Fibroblast of lung (primary cell): ENCODE measurements around the gene SI. TPM values are rescaled to one million over a fixed set of nuclear protein-coding genes. Genes with fewer than 3 reads are reported as not detected.

ENCODE experiments used
- DNase-seq, 2 donors: peaks; one replicate each; pipeline versions ENCODE4 v3.0.0 to v3.0.0-alpha.2; 2010; ENCODE audit warnings: low read depth in 2 of 2
- H2AFZ ChIP-seq: 2 replicates; pipeline ENCODE4 v1.5.1; 2012; ENCODE audit warnings: low read length, control low read depth, inconsistent platforms
- H3K27ac ChIP-seq: 2 replicates; pipeline ENCODE4 v1.5.1; 2011; ENCODE audit warnings: low read length, control low read depth; ENCODE audit not compliant: insufficient read depth
- H3K27me3 ChIP-seq: 2 replicates; pipeline ENCODE4 v1.5.1; 2011; ENCODE audit warnings: mild to moderate bottlenecking, low read length; ENCODE audit not compliant: control insufficient read depth, insufficient read depth
- H3K36me3 ChIP-seq: 2 replicates; pipeline ENCODE4 v1.5.1; 2011; ENCODE audit warnings: low read length; ENCODE audit not compliant: control insufficient read depth, insufficient read depth
- H3K4me1 ChIP-seq: 2 replicates; pipeline ENCODE4 v1.5.1; 2011; ENCODE audit warnings: low read length; ENCODE audit not compliant: control insufficient read depth, insufficient read depth; ENCODE audit errors: extremely low read depth
- H3K4me2 ChIP-seq: 2 replicates; pipeline ENCODE4 v1.5.1; 2011; ENCODE audit warnings: low read length, control low read depth; ENCODE audit not compliant: insufficient read depth; ENCODE audit errors: extremely low read depth
- H3K4me3 ChIP-seq, 4 experiments: fragments of 200-600 bp in 1 of 4; sonication (generic) in 1 of 4; replicated peaks in 1 of 4; 2 replicates each; pipeline ENCODE4 v1.5.1; 2011 to 2016; ENCODE audit warnings: low read length in 4 of 4, low read depth in 3 of 4, mild to moderate bottlenecking in 3 of 4, control low read depth in 2 of 4, inconsistent platforms in 1 of 4, mixed read lengths in 1 of 4; ENCODE audit not compliant: insufficient read depth in 1 of 4; ENCODE audit errors: control extremely low read depth in 1 of 4
- H3K79me2 ChIP-seq: 2 replicates; pipeline ENCODE4 v1.5.1; 2012; ENCODE audit warnings: mild to moderate bottlenecking, low read length, inconsistent platforms; ENCODE audit not compliant: control insufficient read depth, insufficient read depth
- H3K9ac ChIP-seq: 2 replicates; pipeline ENCODE4 v1.5.1; 2011; ENCODE audit warnings: mild to moderate bottlenecking, low read length, control low read depth; ENCODE audit not compliant: insufficient read depth
- H3K9me3 ChIP-seq: 2 replicates; pipeline ENCODE4 v1.5.1; 2012; ENCODE audit warnings: low read depth, low read length; ENCODE audit not compliant: control insufficient read depth, insufficient read depth
- H4K20me1 ChIP-seq: 2 replicates; pipeline ENCODE4 v1.5.1; 2011; ENCODE audit warnings: low read length; ENCODE audit not compliant: control insufficient read depth, insufficient read depth; ENCODE audit errors: extremely low read depth
- CTCF ChIP-seq, 2 donors: IDR thresholded peaks in 1 of 2; conservative IDR thresholded peaks in 1 of 2; 1 replicate in 1 of 2; 2 replicates in 1 of 2; pipeline ENCODE4 v1.5.1; 2011 to 2012; ENCODE audit warnings: low read length in 2 of 2, control low read depth in 1 of 2, inconsistent platforms in 1 of 2, low read depth in 1 of 2, mild to moderate bottlenecking in 1 of 2
- EZH2 ChIP-seq: IDR thresholded peaks from 2 replicates; pipeline ENCODE4 v1.5.1; 2012; ENCODE audit warnings: low read length, control low read depth, mild to moderate bottlenecking; ENCODE audit errors: missing control alignments
- polyA plus RNA-seq, 2 donors: library from polyadenylated mRNA; depleted of rRNA in 1 of 2; stranded (reverse) in 1 of 2; unstranded in 1 of 2; fragments of >200 nt; gene quantifications; 2 replicates each; pipeline ENCODE4 v1.2.1, GENCODE V29; 2011 to 2012; ENCODE audit warnings: missing spikeins in 1 of 2
- total RNA-seq: library from RNA; depleted of rRNA; stranded (reverse); fragments of >200 nt; gene quantifications from 2 replicates; pipeline ENCODE4 v1.2.1, GENCODE V29; 2014

SI gene
- total and polyA plus RNA-seq, 2 donors (not counting 1 experiment from before 2014, with no cell fraction given): not detected

- Histone ChIP-seq H3K27me3 (no peaks in the 10 kb centered on the region), H2AFZ (no peak overlapping the region), H3K4me3 (no peak overlapping the region), H3K36me3 (no peaks in the 10 kb centered on the region), H3K4me1 (no peaks in the 10 kb centered on the region), H3K4me2 (no peak overlapping the region), H3K27ac (no peak overlapping the region), H3K9ac (no peak overlapping the region), H3K79me2 (no peaks in the 10 kb centered on the region), H3K9me3 (no peaks in the 10 kb centered on the region), H4K20me1 (no peaks in the 10 kb centered on the region)
- DNase-seq: no peak
- TF ChIP-seq CTCF (conservative IDR thresholded peaks at IDR 0.05 in 1 of 2, IDR thresholded peaks at IDR 0.05 in 1 of 2; ENCODE audit: low read depth in 1 of 2, low read length in 2 of 2): no peak
- TF ChIP-seq EZH2: no peak
These were observed 2.6 kb downstream of the SI start for GRCh38 chr3:165075695-165076094.

- DNase-seq: no peak
- Histone ChIP-seq H2AFZ (no peak overlapping the region), H3K9me3 (no peaks in the 10 kb centered on the region), H3K79me2 (no peaks in the 10 kb centered on the region), H3K36me3 (no peaks in the 10 kb centered on the region), H4K20me1 (no peaks in the 10 kb centered on the region), H3K27me3 (no peaks in the 10 kb centered on the region), H3K9ac (no peak overlapping the region), H3K4me1 (no peaks in the 10 kb centered on the region), H3K27ac (no peak overlapping the region), H3K4me2 (no peak overlapping the region), H3K4me3 (no peak overlapping the region)
- TF ChIP-seq EZH2 (no peak), CTCF (conservative IDR thresholded peaks at IDR 0.05 in 1 of 2, IDR thresholded peaks at IDR 0.05 in 1 of 2; ENCODE audit: low read depth in 1 of 2, low read length in 2 of 2) (no peak)
These were observed 7.6 kb downstream of the SI start for GRCh38 chr3:165070682-165071081.

GRCh38 chr3:165056510-165056909 is 21.8 kb downstream of the SI start:
- DNase-seq: no peak
- Histone ChIP-seq H3K79me2 (no peaks in the 10 kb centered on the region), H2AFZ (no peak overlapping the region), H3K4me2 (no peak overlapping the region), H3K9ac (no peak overlapping the region), H3K27me3 (no peaks in the 10 kb centered on the region), H3K36me3 (no peaks in the 10 kb centered on the region), H3K27ac (no peak overlapping the region), H3K9me3 (no peaks in the 10 kb centered on the region), H4K20me1 (no peaks in the 10 kb centered on the region), H3K4me3 (no peak overlapping the region), H3K4me1 (no peaks in the 10 kb centered on the region)
- TF ChIP-seq EZH2 (no peak), CTCF (conservative IDR thresholded peaks at IDR 0.05 in 1 of 2, IDR thresholded peaks at IDR 0.05 in 1 of 2; ENCODE audit: low read depth in 1 of 2, low read length in 2 of 2) (no peak)
